CD14-positive monocyte (primary cell): ENCODE measurements around the gene EML3. TPM values are rescaled to one million over a fixed set of nuclear protein-coding genes. Genes with fewer than 3 reads are reported as not detected.

Source experiments
- DNase-seq, 3 donors: peaks; one replicate each; pipeline ENCODE4 v3.0.0-alpha.2; 2011 to 2022
- H2AFZ ChIP-seq: 2 replicates; pipeline ENCODE4 v1.6.0; 2012; ENCODE audit warnings: mild to moderate bottlenecking, low read depth, low read length, inconsistent platforms; ENCODE audit not compliant: insufficient read depth, poor library complexity, severe bottlenecking
- H3K27ac ChIP-seq, 2 donors: 1 replicate in 1 of 2; 2 replicates in 1 of 2; pipeline ENCODE4 v1.5.1; 2012 to 2013; ENCODE audit warnings: low read length in 2 of 2, control low read depth in 1 of 2, inconsistent platforms in 1 of 2, low read depth in 1 of 2, mild to moderate bottlenecking in 1 of 2
- H3K27me3 ChIP-seq, 2 donors: one replicate each; pipeline versions ENCODE4 v1.6.0 to v1.6.1; 2011 to 2013; ENCODE audit warnings: low read length in 2 of 2; ENCODE audit not compliant: control insufficient read depth in 2 of 2, insufficient read depth in 2 of 2
- H3K36me3 ChIP-seq, 2 donors: replicated peaks in 1 of 2; 1 replicate in 1 of 2; 2 replicates in 1 of 2; pipeline versions ENCODE4 v1.5.1 to v1.6.1; 2012 to 2013; ENCODE audit warnings: low read length in 2 of 2, control low read depth in 1 of 2, inconsistent platforms in 1 of 2, mild to moderate bottlenecking in 1 of 2; ENCODE audit not compliant: insufficient read depth in 2 of 2, control insufficient read depth in 1 of 2
- H3K4me1 ChIP-seq, 2 donors: 1 replicate in 1 of 2; 2 replicates in 1 of 2; pipeline versions ENCODE4 v1.5.1 to v1.6.1; 2012 to 2013; ENCODE audit warnings: low read length in 2 of 2, control low read depth in 1 of 2, inconsistent platforms in 1 of 2, mild to moderate bottlenecking in 1 of 2, moderate library complexity in 1 of 2; ENCODE audit not compliant: insufficient read depth in 2 of 2, control insufficient read depth in 1 of 2
- H3K4me2 ChIP-seq: replicated peaks from 2 replicates; pipeline ENCODE3; 2012; ENCODE audit warnings: low read length, moderate library complexity, mild to moderate bottlenecking; ENCODE audit not compliant: poor library complexity, severe bottlenecking; ENCODE audit errors: extremely low read depth
- H3K4me3 ChIP-seq, 3 experiments: fragments of 200-600 bp in 1 of 3; sonication (generic) in 1 of 3; replicated peaks in 1 of 3; 1 replicate in 2 of 3; 2 replicates in 1 of 3; pipeline ENCODE4 v1.5.1; 2011 to 2013; ENCODE audit warnings: low read length in 3 of 3, mild to moderate bottlenecking in 3 of 3, control low read depth in 2 of 3, low read depth in 2 of 3, inconsistent platforms in 1 of 3, moderate library complexity in 1 of 3
- H3K79me2 ChIP-seq: 2 replicates; pipeline ENCODE4 v1.6.0; 2012; ENCODE audit warnings: mild to moderate bottlenecking, control low read depth, inconsistent platforms, low read length, moderate library complexity; ENCODE audit not compliant: insufficient read depth
- H3K9ac ChIP-seq: 2 replicates; pipeline ENCODE4 v1.6.0; 2017; ENCODE audit warnings: low read length, mild to moderate bottlenecking; ENCODE audit not compliant: insufficient read depth, poor library complexity, severe bottlenecking
- H3K9me3 ChIP-seq, 2 donors: replicated peaks in 1 of 2; 1 replicate in 1 of 2; 2 replicates in 1 of 2; pipeline versions ENCODE4 v1.5.1 to v1.6.1; 2012 to 2013; ENCODE audit warnings: low read length in 2 of 2, control low read depth in 1 of 2; ENCODE audit not compliant: control insufficient read depth in 1 of 2, insufficient read depth in 1 of 2
- H4K20me1 ChIP-seq: 2 replicates; pipeline ENCODE4 v1.6.0; 2012; ENCODE audit warnings: mild to moderate bottlenecking, low read length, control low read depth, moderate library complexity; ENCODE audit not compliant: insufficient read depth
- H3K27ac Mint-ChIP-seq, 7 donors: one replicate each; pipeline ENCODE4 v1.8.0; 2020; ENCODE audit warnings: mild to moderate bottlenecking in 7 of 7, mixed read lengths in 7 of 7, moderate library complexity in 6 of 7, inconsistent platforms in 2 of 7
- H3K27me3 Mint-ChIP-seq, 3 donors: one replicate each; pipeline ENCODE4 v1.8.0; 2021 to 2022; ENCODE audit warnings: low read depth in 3 of 3, mild to moderate bottlenecking in 3 of 3, mixed read lengths in 3 of 3, moderate library complexity in 3 of 3, inconsistent platforms in 1 of 3
- H3K36me3 Mint-ChIP-seq, 2 donors: one replicate each; pipeline ENCODE4 v1.8.0; 2020; ENCODE audit warnings: mixed read lengths in 2 of 2, inconsistent platforms in 1 of 2, mild to moderate bottlenecking in 1 of 2
- H3K4me1 Mint-ChIP-seq: one replicate; pipeline ENCODE4 v1.8.0; 2020; ENCODE audit warnings: mild to moderate bottlenecking, mixed read lengths
- H3K4me3 Mint-ChIP-seq, 2 donors: one replicate each; pipeline ENCODE4 v1.8.0; 2020; ENCODE audit warnings: mild to moderate bottlenecking in 2 of 2, mixed read lengths in 2 of 2, moderate library complexity in 1 of 2
- H3K9me3 Mint-ChIP-seq, 7 donors: one replicate each; pipeline ENCODE4 v1.8.0; 2020 to 2022; ENCODE audit warnings: mixed read lengths in 7 of 7, mild to moderate bottlenecking in 6 of 7, moderate library complexity in 6 of 7, inconsistent platforms in 2 of 7
- WGBS: methylation state at CpG from one replicate; pipeline ENCODE4 v1.1.5; 2013; ENCODE audit warnings: missing lambda C conversion rate; ENCODE audit not compliant: insufficient coverage; 5-methylcytosine and 5-hydroxymethylcytosine counted together
- intact Hi-C, 2 donors: fragments of 100-400 bp; cut with micrococcal nuclease; formaldehyde crosslinking; loops; one replicate each; pipeline versions ENCODE4 v1.15.0 to v1.15.1; 2023
- polyA plus RNA-seq, 3 donors: library from polyadenylated mRNA; depleted of rRNA in 1 of 3; unstranded in 2 of 3; stranded (reverse) in 1 of 3; fragments of 300-500 nt in 2 of 3; fragments of >200 nt in 1 of 3; fragmentation: Illumina TruSeq in 2 of 3; gene quantifications; 1 replicate in 2 of 3; 2 replicates in 1 of 3; pipeline ENCODE4 v1.2.3, GENCODE V29; 2012 to 2021
- TF ChIP-seq, protein P1 (sequence below): fragments of 200-600 bp; IDR thresholded peaks from one replicate; pipeline ENCODE4 v1.8.0; 2022; ENCODE audit warnings: antibody characterized with exemption, mild to moderate bottlenecking

EML3 gene
- polyA plus RNA-seq, 3 donors = 7.2 to 131 (median 10.6) TPM

DNA sequence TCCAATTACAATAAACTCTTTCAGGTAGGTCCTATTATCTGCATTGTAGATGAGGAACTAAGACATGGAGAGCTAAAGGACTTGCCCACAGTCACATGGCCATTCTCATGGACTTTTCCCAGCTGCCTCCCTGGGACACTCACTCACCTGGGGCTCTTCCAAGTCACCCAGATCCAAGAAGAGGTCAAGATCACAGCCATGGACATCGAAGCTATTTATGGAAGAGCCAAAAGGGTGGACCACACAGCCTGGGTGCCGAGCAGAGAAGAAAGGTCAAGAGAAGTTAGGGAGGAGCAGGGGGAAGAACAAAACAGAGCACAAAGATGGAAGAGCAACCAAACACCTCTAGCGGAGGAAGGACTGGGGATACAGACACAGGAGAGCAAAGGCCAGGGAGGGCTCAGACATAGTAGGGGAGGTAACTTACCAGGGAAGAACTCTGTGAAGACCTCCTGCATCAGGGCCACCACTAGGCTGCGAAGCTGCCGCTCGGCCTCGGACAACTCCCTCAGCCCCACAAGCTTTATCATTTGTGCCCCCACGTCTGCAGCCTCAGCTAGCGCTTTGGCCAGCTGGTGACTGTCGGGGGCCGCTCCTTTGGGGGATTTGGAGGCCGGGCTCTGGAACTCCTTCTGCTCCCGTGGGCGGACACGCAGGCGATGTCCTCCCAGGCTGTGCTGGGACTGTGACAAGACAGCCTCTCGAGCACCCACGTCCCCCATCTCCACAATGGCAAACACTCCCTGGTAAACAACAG is 31.4 kb downstream of the EML3 start:
- Histone ChIP-seq H2AFZ (no peak overlapping the region), H3K9ac (no peak overlapping the region), H3K4me2 (no peak overlapping the region), H3K27ac (no peak overlapping the region), H3K79me2 (peaks cover 6% of the 10 kb centered on the region), H3K27me3 (no peaks in the 10 kb centered on the region), H4K20me1 (no peaks in the 10 kb centered on the region), H3K4me1 (no peaks in the 10 kb centered on the region), H3K9me3 (no peaks in the 10 kb centered on the region), H3K4me3 (no peak overlapping the region), H3K36me3 (peaks cover 51 to 71% of the 10 kb centered on the region in 2 donors)
- DNase-seq = no peak
- Mint-ChIP-seq H3K4me3 (no peak overlapping the region), H3K4me1 (peaks cover 3% of the 10 kb centered on the region), H3K27me3 (no peaks in the 10 kb centered on the region), H3K27ac (peak overlapping the region in 1 of 7 donors; percentile 3), H3K9me3 (no peaks in the 10 kb centered on the region), H3K36me3 (peaks cover 45 to 74% of the 10 kb centered on the region in 2 donors)
- TF ChIP-seq, protein P1, sequence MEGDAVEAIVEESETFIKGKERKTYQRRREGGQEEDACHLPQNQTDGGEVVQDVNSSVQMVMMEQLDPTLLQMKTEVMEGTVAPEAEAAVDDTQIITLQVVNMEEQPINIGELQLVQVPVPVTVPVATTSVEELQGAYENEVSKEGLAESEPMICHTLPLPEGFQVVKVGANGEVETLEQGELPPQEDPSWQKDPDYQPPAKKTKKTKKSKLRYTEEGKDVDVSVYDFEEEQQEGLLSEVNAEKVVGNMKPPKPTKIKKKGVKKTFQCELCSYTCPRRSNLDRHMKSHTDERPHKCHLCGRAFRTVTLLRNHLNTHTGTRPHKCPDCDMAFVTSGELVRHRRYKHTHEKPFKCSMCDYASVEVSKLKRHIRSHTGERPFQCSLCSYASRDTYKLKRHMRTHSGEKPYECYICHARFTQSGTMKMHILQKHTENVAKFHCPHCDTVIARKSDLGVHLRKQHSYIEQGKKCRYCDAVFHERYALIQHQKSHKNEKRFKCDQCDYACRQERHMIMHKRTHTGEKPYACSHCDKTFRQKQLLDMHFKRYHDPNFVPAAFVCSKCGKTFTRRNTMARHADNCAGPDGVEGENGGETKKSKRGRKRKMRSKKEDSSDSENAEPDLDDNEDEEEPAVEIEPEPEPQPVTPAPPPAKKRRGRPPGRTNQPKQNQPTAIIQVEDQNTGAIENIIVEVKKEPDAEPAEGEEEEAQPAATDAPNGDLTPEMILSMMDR = no peak
- WGBS = 98% methylated on average over 14 of the region's 18 CpGs
- intact Hi-C loops = no loop called here

DNA sequence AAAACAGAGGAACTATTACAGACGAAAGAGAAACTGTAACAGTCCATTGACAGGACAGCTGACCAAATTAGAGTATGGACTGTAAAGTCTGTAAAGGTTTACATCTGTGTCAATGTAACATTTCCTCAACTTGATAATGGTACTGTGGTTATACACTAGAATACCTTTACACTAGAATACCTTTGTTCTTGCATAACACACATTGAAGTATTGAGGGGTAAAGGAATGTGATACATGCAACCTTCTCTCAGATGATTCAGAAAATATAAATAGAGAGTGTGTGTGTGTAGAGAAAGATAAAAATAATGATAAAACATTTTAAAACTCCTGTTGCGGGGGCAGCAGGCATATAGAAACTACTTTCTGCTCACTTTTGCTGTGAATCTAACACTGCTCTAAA is 33.3 kb downstream of the EML3 start:
- H3K4me1 Mint-ChIP-seq = peaks cover 16% of the 10 kb centered on the region
- Histone ChIP-seq H4K20me1 (no peaks in the 10 kb centered on the region), H3K36me3 (peaks cover 44 to 68% of the 10 kb centered on the region in 2 donors), H3K9ac (no peak overlapping the region), H3K27me3 (no peaks in the 10 kb centered on the region), H3K9me3 (no peaks in the 10 kb centered on the region), H3K4me3 (no peak overlapping the region), H3K4me1 (peaks cover 13 to 16% of the 10 kb centered on the region in 2 donors), H3K79me2 (peaks cover 20% of the 10 kb centered on the region), H2AFZ (no peak overlapping the region), H3K27ac (no peak overlapping the region), H3K4me2 (no peak overlapping the region)
- H3K27me3 Mint-ChIP-seq = no peaks in the 10 kb centered on the region
- no peak for DNase-seq
- WGBS = no CpG with 5 or more reads among the region's 2 CpGs
- intact Hi-C loops = no loop called here
- TF ChIP-seq, protein P1 = no peak
- H3K4me3 Mint-ChIP-seq = no peak overlapping the region
- H3K36me3 Mint-ChIP-seq = peaks cover 43 to 70% of the 10 kb centered on the region in 2 donors
- H3K27ac Mint-ChIP-seq = no peak overlapping the region
- peaks cover 0 to 2% (median 0%) of the 10 kb centered on the region in 7 donors for H3K9me3 Mint-ChIP-seq
